ENCODE data around the gene XPOT.

- TF ChIP-seq SUZ12 (IDR thresholded peaks at IDR 0.05; ENCODE audit: extremely low read depth, insufficient read depth, insufficient read length) (no peak), ZNF274 (IDR thresholded peaks at IDR 0.05; ENCODE audit: low read depth, low read length) (no peak), YY1 (IDR thresholded peaks at IDR 0.05; ENCODE audit: insufficient read depth, insufficient read length) (no peak)
Measured at GRCh38 chr12:64400041-64400440, 4.2 kb upstream of the XPOT start.
